HG03064 (cell line): Measurements from ENCODE around the gene PITX2.
"Not testable (repeated sequence)": the region's sequence is repeated elsewhere in the genome, so short reads cannot be mapped to it uniquely, and the experiment has no call there.

Experiments used
- ATAC-seq: cut with Tn5 transposase; IDR thresholded peaks from one replicate; pipeline ENCODE4 v1.9.1; 2021; ENCODE audit warnings: low read depth; ENCODE audit not compliant: unreplicated experiment

PITX2 gene

DNA sequence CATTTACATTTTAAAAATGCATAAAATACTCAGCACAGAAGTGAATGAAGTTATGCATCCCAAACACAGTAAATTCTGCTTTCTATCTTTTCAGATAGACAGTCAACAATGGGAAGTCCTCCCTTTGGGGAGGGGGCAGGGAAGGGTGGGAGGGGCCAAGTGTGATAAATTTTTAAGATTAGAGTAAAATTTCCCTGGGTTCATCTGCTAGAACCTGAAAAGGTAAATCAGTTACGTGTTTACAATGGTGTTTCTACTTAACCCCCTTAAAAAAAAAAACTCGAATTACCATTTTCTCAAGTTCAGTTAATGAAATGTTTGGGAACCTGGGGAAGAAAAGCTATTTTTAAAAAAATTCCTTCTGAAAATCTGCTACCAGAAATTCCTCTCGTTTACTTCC lies 9.1 kb downstream of the PITX2 start:
- no peak for ATAC-seq

DNA sequence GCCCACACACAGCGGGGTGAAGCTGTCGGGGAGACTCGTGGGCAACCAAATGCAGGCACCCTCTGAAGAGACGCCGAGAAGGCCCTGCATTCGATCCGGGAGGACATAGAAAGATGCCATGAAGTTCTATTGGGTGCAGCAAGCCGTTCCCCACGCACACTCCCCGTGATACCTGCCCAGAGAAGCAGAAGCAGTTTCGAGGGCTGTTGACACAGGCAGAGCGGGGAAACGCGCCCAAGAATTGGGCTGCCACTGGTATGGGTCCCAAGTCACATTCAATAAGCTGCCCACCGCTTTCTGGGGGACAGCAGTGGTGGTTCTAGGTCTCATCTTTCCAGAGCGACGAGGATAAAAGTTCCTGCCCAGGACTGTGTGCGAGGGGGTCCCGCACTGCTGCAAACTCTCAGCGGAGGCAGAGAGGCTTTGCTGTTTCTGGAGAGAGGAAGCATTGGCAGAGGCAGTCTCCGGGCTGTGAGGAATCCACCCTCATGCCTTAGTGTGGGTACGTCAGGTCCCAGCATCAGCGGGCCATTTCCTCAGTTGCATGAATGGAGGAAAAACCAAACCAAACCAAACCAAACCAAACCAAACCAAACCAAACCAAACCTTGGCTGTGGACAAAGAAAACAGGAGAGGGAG lies 10.1 kb downstream of the PITX2 start:
- ATAC-seq: no peak

GRCh38 chr4:110611968-110612447 lies 10.9 kb downstream of the PITX2 start:
- ATAC-seq: no peak

- peak; percentile 89 for ATAC-seq
Measured at GRCh38 chr4:110610940-110611831, 11.7 kb downstream of the PITX2 start.

- peak; percentile 5 for ATAC-seq
Measured at GRCh38 chr4:110610620-110610939, 12.3 kb downstream of the PITX2 start.

DNA sequence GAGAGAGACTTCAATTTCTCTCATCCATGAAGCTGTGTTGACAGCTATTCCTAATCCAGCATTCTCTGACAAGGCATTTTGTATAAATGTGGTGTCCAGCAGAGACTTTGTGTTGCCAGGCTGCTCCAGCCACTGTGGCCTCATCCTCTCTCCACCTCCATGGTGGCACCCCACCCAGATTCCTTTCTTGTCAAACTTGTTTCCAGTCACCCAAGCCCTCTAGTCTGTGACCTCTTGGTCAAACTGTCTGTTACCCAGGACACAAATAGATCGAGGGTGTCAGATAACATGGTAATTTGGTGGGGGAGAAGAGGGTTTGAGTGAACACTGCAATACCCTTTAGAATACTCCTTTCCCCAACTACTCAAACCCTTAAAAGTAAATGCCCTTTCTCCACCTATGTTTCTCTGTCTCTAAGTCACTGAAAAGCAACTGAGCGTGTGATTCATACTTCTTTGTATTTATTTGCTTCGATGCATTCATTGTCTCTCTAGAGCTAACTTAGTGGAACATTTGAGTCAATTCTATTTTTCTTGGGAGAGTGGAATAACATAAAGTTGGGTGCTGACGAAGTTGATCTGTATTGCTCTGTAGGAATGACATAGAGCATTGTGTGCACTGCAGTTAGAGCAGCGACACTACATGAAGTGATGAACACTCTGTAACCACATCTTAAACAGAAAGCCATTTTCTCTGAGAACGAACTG lies 13.7 kb downstream of the PITX2 start:
- ATAC-seq: no peak

- no peak for ATAC-seq
Measured at GRCh38 chr4:110605077-110605476, 17.8 kb downstream of the PITX2 start.

DNA sequence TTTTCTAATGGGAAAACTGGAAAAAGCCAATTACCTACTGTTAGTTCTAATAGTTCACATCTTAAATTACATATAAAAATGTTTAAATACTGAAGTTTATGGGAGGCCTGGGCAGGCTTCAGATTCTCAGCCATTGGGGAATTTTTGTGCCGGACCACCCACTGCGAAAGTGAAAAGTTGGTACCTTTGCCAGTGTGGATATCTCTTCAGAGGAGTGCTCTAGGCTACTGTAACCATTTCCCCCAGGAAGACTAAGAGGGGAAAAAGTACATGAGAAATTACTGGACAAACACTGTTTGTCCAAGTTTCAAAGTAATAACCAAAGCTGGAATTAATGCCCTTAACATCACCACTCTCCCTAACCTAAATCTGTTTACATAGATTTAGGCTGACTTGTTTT lies 20.8 kb downstream of the PITX2 start:
- ATAC-seq: no peak

- no peak for ATAC-seq
Measured at GRCh38 chr4:110597582-110597981, 25.3 kb downstream of the PITX2 start.

DNA sequence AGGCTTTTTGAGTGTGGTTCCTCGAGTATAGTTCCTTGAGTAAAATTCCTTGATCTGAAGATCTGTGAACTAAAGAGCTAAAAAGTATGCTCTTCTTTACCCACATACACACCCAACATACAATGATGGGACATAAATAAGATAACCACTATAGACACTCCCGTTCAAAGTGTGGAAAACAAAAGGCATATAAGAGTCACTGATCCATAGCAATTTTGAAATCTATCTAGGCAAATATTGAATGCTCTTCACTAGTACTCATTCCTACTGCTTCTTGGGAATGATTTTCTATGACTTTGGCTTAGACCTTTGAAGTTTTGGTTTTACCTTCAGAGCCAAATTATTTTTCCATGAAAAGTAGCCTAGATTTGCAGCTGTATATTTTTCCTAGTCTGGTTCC lies 26.4 kb downstream of the PITX2 start:
- ATAC-seq: no peak

DNA sequence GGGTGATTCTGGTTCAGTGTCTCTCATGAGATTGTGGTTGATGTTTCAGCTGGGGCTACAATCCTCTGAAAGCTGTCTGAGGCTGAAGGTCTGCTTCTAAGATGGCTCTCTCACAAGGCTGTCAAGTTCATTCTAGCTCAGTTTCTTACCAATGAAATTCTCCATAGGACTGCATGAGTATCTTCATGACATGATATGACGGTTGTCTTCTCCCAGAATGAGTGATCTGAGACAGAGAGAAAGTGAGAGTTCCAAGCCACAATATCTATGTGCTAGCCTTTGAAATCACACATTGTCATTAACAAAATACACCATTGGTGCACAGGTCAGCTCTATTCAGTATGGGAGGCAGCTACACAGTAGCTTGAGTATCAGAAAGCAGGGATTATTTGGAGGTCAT lies 27.3 kb downstream of the PITX2 start:
- ATAC-seq: no peak

DNA sequence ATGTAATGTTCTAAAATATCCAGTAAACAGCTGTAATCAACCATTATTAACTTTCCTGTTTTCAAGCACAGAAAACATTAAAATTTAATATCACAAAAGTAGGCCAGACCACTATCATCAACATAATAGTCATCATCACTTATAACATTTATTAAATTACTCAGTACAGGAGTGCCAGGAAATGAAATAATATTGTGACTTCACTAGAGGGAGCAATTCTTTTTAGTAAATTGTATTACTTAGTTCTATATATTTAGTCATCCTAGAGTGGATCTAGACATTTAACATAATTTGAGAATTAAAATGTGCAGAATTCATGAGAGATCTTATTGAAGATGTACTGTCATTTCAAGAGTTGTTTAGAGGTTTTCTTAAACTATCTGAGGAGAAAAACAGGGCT lies 33.6 kb downstream of the PITX2 start:
- no peak for ATAC-seq

GRCh38 chr4:110587666-110588285 lies 35.1 kb downstream of the PITX2 start:
- no peak for ATAC-seq

DNA sequence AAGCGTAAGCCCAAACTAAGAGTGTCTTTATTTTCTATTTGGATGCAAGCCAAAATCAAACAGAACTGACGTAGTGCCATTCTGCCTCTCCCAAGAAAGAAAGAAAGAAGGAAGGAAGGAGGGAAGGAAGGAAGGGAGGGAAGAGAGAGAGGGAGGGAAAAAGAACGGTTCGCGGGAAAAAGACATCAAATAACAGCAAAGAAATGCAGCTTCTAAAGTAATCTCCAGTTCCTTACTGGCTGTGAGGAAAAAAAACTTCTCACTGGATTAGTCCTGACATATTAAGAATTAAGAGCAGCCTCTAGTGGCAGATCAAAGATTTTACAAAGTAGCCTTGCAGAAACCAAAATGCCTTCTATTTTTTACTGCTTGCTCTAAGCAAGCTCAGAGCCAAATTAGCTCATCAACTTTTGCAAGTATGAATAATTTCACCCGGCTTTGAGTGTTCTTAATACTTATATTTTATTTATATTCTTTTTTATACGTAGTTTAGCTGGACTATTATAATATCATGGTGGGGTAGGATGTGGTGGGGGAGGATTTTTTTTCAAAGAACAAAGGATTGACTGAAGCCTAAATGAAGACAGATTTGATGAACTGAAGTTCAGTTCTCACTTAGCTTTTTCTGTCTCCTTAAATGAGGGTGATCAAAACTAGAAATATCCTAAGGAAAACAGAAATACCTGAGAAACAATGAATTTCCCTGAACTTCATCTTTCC lies 36.6 kb downstream of the PITX2 start:
- ATAC-seq: no peak

DNA sequence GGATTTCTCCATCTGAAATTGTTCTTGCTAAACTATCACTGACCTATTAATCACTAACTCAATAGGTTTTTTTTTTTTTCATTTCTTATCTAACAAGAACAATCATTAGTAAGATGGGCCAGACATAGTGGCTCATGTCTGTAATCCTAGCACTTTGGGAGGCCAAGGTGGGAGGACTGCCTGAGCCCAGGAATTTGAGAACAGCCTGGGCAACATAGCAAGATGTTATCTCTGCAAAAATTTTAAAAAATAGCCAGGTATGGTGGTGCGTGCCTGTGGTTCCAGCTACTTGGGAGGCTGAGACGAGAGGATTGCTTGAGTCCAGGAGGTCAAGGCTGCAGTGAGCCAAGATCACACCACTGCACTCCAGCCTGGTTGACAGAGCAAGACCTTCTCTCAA lies 46.2 kb downstream of the PITX2 start:
- ATAC-seq: not testable (repeated sequence)
